ENCODE data around the gene PABPC1L. TPM values are rescaled to one million over a fixed set of nuclear protein-coding genes. Genes with fewer than 3 reads are reported as not detected.

PABPC1L gene
- total RNA-seq, 1 experiment from 2014 or later = 127 TPM

DNA sequence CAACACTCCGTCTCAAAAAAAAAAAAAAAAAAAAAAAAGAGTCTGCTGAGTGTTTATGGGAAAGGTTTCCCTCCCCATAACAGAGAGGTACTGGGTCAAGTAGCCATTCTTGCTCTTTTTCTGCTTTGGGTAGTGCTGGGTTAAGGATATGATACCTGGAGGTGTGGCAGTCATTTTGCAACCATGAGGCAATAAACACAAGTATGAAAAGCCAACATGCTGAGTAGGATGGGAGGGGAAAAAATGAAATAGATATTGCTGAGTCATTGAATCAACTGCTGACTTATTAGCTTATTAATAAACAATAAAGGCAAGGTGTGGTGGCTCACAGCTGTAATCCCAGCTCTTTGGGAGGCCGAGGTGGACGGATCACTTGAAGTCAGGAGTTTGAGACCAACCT lies 52.6 kb downstream of the PABPC1L start:
- Histone ChIP-seq H3K36me3 (ENCODE audit: control insufficient read depth in 1 of 2, insufficient read depth in 2 of 2, low read length in 2 of 2) (peaks cover 0 to 4% of the 10 kb centered on the region in 2 experiments; a peak in 2 of 4 replicates), H2AFZ (ENCODE audit: low read depth, low read length, poor library complexity, severe bottlenecking) (no peak overlapping the region), H3K9me3 (ENCODE audit: control insufficient read depth in 1 of 2, insufficient read depth in 1 of 2, low read depth in 1 of 2, low read length in 2 of 2) (no peaks in the 10 kb centered on the region), H3K79me2 (ENCODE audit: insufficient read depth, low read length) (peaks cover 35% of the 10 kb centered on the region), H4K20me1 (ENCODE audit: insufficient read depth) (no peaks in the 10 kb centered on the region), H3K9me2 (ENCODE audit: insufficient read depth) (no peaks in the 10 kb centered on the region), H3K27me3 (ENCODE audit: insufficient read depth, low read length) (no peaks in the 10 kb centered on the region), H3K27ac (ENCODE audit: low read depth, low read length) (no peak overlapping the region), H3K4me1 (ENCODE audit: control insufficient read depth in 1 of 2, insufficient read depth in 2 of 2, low read length in 2 of 2) (peaks cover 22 to 57% of the 10 kb centered on the region in 2 experiments), H3K4me3 (replicated peaks in 1 of 2; ENCODE audit: low read depth in 1 of 2, low read length in 2 of 2) (no peak overlapping the region), H3K4me2 (ENCODE audit: low read length) (no peak overlapping the region), H3K9ac (ENCODE audit: low read length) (no peak overlapping the region)
- DNase-seq (ENCODE audit: low read depth, low spot score) (no peak), ATAC-seq (no peak)
- BruUV-seq (replicated peaks) = no TSS peak
- RAD21 ChIA-PET (ENCODE audit: low non-redundant PET in 1 of 2, low total read pairs in 2 of 2, uncharacterized antibody in 2 of 2, unreplicated experiment in 2 of 2) = no interaction called here
- CTCF ChIA-PET = interaction anchor here (1.7 kb wide), 1 partner anchor 349 kb away, joined by 3 read pairs; no protein-coding TSS in a partner anchor
- TF ChIP-seq FOSL1 (IDR thresholded peaks at IDR 0.05; ENCODE audit: low read depth) = no peak
- POLR2A ChIA-PET = no interaction called here
- intact Hi-C loops (cut with micrococcal nuclease) = no loop called here

DNA sequence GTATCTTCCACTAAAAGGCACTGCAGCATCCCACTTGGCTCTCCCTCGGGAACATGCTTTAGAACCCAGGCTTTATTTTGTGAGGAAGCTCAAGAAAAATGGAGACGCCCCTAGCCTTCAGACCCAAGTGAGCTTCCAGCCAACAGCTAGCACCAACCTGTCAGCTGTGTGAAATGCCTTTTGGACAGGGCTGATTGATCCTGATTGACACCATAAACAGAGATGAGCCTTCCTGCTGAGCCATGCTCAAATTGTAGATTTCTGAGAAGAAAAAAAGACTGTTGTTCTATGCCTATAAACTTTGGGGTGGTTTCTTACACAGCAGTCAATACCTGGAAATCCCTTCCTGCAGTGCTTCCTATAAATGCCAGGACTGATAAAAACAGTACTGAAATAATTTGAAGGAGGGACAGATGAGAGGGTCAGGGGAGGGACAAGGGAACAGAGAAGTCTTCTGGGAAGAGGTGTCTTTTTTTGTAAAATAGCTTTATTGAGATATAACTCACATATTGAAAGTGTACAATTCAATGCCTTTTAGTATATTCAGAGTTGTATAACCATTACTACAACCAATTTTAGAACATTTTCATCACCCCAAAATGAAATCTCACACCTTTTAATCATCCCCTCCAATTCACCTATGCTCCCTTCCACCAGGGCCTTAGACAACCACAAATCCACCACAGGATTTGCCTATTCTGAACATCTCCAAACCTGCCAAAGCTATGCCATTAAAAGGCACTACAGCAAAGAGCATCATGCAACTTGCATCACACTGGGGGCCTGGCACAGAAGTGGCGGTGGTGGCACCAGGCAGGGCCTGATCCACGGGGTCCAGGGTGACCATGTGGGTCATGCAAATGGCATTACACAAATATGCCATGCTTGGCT lies 53.7 kb downstream of the PABPC1L start:
- intact Hi-C loops (cut with micrococcal nuclease) = no loop called here
- Histone ChIP-seq H2AFZ (ENCODE audit: low read depth, low read length, poor library complexity, severe bottlenecking) (no peak overlapping the region), H3K4me3 (replicated peaks in 1 of 2; ENCODE audit: low read depth in 1 of 2, low read length in 2 of 2) (no peak overlapping the region), H3K36me3 (ENCODE audit: control insufficient read depth in 1 of 2, insufficient read depth in 2 of 2, low read length in 2 of 2) (no peaks in the 10 kb centered on the region), H3K9ac (ENCODE audit: low read length) (no peak overlapping the region), H3K4me1 (ENCODE audit: control insufficient read depth in 1 of 2, insufficient read depth in 2 of 2, low read length in 2 of 2) (peaks cover 25 to 60% of the 10 kb centered on the region in 2 experiments), H3K9me3 (ENCODE audit: control insufficient read depth in 1 of 2, insufficient read depth in 1 of 2, low read depth in 1 of 2, low read length in 2 of 2) (no peaks in the 10 kb centered on the region), H4K20me1 (ENCODE audit: insufficient read depth) (no peaks in the 10 kb centered on the region), H3K4me2 (ENCODE audit: low read length) (no peak overlapping the region), H3K27me3 (ENCODE audit: insufficient read depth, low read length) (no peaks in the 10 kb centered on the region), H3K9me2 (ENCODE audit: insufficient read depth) (no peaks in the 10 kb centered on the region), H3K27ac (ENCODE audit: low read depth, low read length) (no peak overlapping the region), H3K79me2 (ENCODE audit: insufficient read depth, low read length) (peaks cover 35% of the 10 kb centered on the region)
- ATAC-seq (no peak), DNase-seq (ENCODE audit: low read depth, low spot score) (no peak)
- ChIA-PET CTCF (interaction anchor here (1.7 kb wide), 1 partner anchor 348 kb away, joined by 3 read pairs; no protein-coding TSS in a partner anchor), POLR2A (no interaction called here), RAD21 (ENCODE audit: low non-redundant PET in 1 of 2, low total read pairs in 2 of 2, uncharacterized antibody in 2 of 2, unreplicated experiment in 2 of 2) (no interaction called here)
- no TSS peak for BruUV-seq (replicated peaks)
- TF ChIP-seq ZNF274 (IDR thresholded peaks at IDR 0.05; ENCODE audit: low read depth, low read length) = no peak
- no peak for TF ChIP-seq ATF3 (IDR thresholded peaks at IDR 0.05)
- TF ChIP-seq TCF7L2 (IDR thresholded peaks at IDR 0.05; ENCODE audit: borderline replicate concordance, extremely low read depth, insufficient read depth, insufficient read length) = no peak
- TF ChIP-seq EZH2phosphoT487 (IDR thresholded peaks at IDR 0.05; ENCODE audit: borderline replicate concordance) = no peak
- no peak for TF ChIP-seq ELF1 (IDR thresholded peaks at IDR 0.05; ENCODE audit: borderline replicate concordance, low read depth)
- TF ChIP-seq MAX (IDR thresholded peaks at IDR 0.05) = no peak
- TF ChIP-seq CTCF (IDR thresholded peaks at IDR 0.05 in 2 of 3, conservative IDR thresholded peaks at IDR 0.05 in 1 of 3; ENCODE audit: borderline replicate concordance in 1 of 3, insufficient read depth in 1 of 3, low read depth in 2 of 3, low read length in 2 of 3) = no peak
- no peak for TF ChIP-seq REST (IDR thresholded peaks at IDR 0.05; ENCODE audit: low read depth)
- TF ChIP-seq JUND (IDR thresholded peaks at IDR 0.05) = no peak

All from HCT116 (cell line).